ENCODE data around the gene RPUSD4.
A peak's percentile ranks its signal among the peaks of the same experiment; 100 is the strongest.

The RPUSD4 gene

GRCh38 chr11:126210871-126211235 lies 597 bp downstream of the RPUSD4 start:
- no peak for DNase-seq

GRCh38 chr11:126207896-126208295 lies 3.6 kb downstream of the RPUSD4 start:
- DNase-seq, result no peak

DNA sequence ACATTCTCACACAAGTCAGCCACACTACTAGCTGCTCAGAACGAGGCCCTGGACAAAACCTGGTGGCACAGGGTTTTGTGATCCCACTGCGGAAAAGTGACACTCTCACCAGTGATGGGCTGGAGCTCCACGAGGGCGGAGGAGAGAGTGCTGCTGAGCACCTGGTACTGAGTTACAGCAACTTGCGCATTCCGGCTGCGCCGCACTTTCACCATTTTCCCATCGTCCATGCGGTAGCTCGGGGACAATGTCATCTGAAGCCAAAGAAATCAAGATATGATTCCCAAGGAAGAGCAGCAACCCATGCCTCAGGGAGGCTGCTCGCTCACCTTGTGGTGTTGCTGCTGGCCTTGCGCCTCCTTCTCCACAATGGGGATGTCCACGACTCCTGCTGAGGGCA lies 6.1 kb downstream of the RPUSD4 start:
- DNase-seq, result no peak

DNA sequence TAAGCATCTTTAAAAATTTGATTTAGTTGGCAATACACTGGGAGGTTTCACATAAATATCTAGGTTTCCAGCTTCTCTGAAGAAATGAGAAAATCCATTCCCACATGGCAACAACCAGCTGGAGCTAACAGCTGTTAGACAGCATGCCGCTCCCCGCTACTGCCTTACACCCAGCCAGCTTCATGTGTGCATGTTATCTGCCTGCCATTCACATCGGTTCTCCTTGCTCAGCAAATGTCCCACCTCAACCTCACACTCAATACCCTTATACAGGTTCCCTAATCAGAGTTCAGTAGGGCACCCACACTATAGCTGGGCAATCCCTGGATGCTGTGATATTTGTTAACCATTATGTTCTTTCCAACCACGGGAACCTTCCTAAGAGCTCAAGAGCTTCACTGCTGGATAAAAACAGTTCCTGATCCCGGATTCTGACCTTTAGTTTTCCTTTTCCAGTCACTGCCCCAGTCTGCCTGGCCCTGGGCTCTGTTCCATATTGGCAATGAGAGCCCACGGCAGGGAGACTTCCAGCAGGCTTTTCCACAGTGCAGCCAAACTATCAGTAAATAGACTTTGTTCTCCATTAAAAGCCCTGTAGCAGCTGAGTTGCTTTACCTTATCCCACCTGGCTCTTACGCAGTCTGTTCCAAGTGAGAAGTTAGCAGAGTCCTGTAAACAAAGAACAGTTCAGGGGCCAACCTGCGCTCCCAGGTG lies 8.6 kb downstream of the RPUSD4 start:
- DNase-seq, result no peak

DNA sequence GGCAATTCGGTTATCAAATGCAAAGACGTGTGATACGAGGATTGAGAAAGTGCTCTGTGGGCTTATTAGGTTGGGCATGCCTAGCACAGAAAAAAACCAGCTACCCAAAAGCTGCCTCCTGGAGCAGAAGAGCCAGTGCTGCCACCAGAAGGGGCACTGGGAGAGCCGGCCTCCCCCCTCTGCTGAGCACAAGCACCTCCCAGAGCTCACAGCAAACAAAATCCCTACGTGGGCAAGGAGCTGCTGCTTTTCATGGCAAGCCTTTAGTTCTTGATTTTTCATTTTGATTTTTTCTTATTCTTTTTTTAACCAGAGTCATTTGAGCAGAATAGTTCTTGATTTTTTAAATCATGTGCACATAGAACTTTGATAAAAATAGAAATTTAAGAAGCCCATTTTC lies 12.8 kb downstream of the RPUSD4 start:
- no peak for DNase-seq

DNA sequence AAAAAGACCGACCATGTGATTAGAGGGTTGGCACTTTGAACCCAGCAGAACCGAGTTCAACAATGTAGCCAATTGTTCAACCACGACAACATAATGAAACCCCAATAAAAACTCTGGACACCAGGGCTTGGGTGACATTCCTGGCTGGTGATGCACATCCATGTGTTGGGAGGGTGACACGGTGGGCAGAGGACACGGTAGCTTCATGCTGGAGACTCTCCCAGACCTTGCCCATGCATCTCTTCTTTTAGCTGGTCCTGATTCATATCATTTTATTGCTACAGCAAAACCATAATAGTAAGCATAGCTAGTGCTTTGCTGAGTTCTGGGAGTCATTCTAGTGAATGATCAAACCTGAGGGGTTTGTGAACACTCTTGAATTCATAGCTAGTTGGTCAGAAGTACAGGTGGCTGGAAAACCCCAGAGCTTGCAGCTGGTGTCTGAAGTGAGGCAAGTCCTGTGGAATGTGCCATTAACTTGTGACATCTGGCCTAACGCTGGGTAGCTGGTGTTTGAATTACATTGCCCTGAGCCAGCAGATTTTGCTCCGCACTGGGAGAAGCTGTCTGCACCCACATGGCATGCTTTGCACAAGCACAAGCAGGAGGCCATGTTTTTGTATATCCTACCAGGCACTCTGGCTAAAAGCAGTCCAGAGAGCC lies 14.0 kb downstream of the RPUSD4 start:
- DNase-seq, result no peak

DNA sequence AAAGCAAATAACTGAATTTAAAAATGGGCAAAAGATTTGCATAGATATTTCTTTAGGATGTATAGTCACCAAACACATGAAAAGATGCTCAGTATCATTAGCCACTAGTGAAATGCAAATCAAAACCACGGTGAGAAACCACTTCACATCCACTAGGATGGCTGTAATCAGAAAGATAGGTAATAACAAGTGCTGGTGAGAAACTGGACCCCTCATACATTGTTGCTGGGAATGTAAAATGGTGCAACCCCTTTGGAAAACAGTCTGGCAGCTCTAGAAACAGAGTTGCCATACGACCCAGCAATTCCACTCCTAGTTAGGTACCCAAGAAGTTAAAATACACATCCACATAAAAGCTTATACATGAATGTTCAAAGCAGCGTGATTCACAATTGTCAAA lies 16.3 kb downstream of the RPUSD4 start:
- no peak for DNase-seq

GRCh38 chr11:126194121-126194543 lies 17.3 kb downstream of the RPUSD4 start:
- DNase-seq, result peak; percentile 65

GRCh38 chr11:126193038-126193478 lies 18.4 kb downstream of the RPUSD4 start:
- no peak for DNase-seq

- DNase-seq, result no peak
Observed at GRCh38 chr11:126192361-126192760, 19.1 kb downstream of the RPUSD4 start.

DNA sequence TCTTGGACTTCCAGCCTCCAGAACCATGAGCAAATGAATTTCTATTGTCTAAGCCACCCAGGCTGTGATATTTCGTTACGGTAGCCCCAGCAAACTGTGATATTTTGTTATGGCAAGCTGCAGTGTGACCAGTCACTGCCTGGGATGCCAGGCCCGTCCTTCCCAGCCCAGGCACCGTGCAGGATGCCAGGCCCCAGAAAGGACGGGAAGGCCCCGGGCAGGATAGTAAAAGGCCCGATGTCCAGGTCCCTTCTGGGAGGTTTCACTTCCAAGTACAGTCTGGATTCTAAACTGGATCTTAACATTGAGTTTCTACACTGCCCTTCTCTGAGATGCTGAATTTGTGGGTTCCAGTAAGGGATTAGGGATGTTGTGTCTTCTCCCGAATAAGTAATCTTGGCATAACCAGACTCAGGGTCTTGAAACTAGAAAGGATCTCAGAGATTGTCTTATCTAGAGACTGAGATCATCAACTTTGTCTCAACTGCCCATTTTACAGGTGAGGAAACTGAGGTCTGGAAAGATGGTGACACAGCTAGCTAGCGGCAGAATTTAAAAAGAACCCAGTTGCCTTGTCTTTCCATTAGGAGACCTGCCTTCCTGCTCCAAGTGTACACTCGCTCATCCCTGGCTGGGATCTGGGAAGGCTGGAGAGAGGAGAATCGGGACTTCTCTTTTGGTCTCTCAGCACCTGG lies 19.9 kb downstream of the RPUSD4 start:
- DNase-seq, result no peak

DNA sequence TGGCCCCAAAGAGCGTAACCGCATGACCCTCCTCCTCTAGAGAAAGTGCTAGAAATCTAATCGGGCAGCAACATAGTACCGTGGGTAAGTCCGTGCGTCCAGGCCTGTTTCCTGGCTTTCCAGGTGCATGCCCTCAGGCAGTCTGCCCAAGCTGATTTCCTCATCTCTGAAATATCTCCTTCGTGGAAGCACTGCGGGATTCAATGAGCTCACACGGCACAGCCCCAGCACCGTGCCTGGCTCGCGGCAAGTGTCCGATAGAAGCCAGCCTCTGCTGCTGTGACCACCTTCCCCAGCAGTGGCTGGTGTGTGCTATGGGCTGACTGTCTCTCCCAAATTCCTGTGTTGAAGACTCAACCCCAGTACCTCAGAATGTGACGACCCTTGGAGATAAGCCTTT lies 20.7 kb downstream of the RPUSD4 start:
- DNase-seq, result no peak

GRCh38 chr11:126189109-126189929 lies 22.1 kb downstream of the RPUSD4 start:
- no peak for DNase-seq

GRCh38 chr11:126188332-126189108 lies 22.9 kb downstream of the RPUSD4 start:
- no peak for DNase-seq

DNA sequence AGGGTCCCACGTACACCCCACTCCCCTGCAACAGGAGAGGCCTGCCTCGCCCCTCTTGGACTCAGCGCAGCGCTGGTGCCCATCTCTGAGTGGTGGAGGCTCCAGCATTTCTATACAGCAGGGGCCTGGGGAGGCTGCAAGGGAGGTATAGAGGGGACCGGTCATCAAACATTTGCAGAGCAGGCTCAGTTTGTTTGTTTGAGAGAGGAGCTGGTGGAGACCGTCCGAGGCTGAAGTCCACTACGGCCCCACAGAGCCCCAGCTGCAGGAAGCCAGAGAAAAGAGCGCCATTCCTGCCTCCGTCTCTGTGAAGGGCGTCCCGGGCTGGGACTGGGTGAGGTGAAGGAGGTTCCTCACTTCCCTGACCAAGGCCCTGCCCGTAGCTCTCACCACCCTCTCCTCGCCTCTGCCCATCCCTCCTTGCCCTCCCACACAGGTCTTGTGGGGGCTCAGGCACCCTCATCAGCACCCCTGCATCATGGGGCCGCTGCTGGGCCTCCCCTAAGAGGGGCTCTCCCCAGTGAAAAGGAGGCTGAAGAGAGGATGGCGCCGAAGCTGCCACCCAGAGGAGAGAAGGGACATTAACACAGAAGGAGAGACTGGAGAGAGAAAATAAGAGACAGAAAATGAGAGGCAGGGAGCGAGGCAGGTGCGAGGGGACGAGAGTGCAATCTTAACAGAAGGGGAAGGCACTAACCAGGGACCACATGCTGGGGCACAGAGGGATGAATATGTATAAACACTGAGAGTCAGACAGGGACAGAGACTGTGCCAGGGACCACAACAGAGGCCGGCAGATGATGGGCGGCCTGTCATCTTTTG lies 24.5 kb downstream of the RPUSD4 start:
- DNase-seq, result no peak

DNA sequence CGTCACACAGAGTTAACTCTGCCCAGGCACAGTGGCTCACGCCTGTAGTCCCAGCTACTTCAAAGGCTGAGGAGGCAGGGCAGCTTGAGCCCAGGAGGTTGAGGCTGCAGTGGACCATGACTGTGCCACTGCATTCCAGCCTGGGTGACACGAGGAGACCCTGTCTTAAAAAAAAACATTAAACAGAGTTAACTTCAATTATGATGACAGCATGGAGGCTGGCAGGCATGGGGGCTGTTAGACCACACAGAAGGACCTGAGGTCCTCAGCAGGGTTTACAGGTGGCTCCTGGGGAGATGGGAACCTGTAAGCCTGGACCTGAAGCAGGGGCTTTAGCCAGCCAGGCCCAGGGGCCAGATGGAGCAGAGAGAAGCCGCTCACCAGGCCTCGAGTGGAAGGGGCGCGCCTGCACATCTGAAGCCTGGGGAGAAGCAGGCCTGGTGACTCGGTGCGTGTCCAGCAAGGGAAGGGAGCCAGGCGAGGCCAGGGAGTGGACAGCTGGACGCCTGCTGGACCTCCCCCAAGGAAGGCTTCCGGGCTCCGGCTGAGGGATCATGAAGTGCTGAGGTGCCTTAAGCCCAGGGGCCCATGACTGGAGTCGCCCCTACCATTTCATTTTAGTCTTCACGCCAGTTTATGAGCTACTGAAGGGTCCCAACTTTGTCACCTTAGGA lies 25.3 kb downstream of the RPUSD4 start:
- no peak for DNase-seq

- no peak for DNase-seq
Observed at GRCh38 chr11:126185259-126186024, 26.0 kb downstream of the RPUSD4 start.

GRCh38 chr11:126182787-126183445 lies 28.5 kb downstream of the RPUSD4 start:
- DNase-seq, result no peak

GRCh38 chr11:126181939-126182730 lies 29.3 kb downstream of the RPUSD4 start:
- DNase-seq, result no peak
